GM18508 (cell line): ENCODE results near the gene MED23.

ENCODE experiments used
- ATAC-seq: cut with Tn5 transposase; IDR thresholded peaks from one replicate; pipeline ENCODE4 v1.9.1; 2021; ENCODE audit warnings: moderate number of reproducible peaks; ENCODE audit not compliant: insufficient read depth, unreplicated experiment

Gene MED23

GRCh38 chr6:131627724-131628682, at the start of gene MED23:
TSS of gene MED23 (minus strand) at chr6:131628242. CDS start at chr6:131628049, 193 bp downstream.
- peak; percentile 87 for ATAC-seq

- no peak for ATAC-seq
These were observed 45.1 kb upstream of the MED23 start for GRCh38 chr6:131673184-131673583.

- ATAC-seq: no peak
These were observed 41.8 kb upstream of the MED23 start for GRCh38 chr6:131669891-131670290.

- no peak for ATAC-seq
These were observed 35.6 kb upstream of the MED23 start for GRCh38 chr6:131663578-131664165.

- ATAC-seq: no peak
These were observed 32.2 kb upstream of the MED23 start for GRCh38 chr6:131660195-131660594.

- no peak for ATAC-seq
These were observed 30.2 kb upstream of the MED23 start for GRCh38 chr6:131658287-131658686.

- ATAC-seq: no peak
These were observed 29.6 kb upstream of the MED23 start for GRCh38 chr6:131657630-131658111.

GRCh38 chr6:131657222-131657621, 29.2 kb upstream of the MED23 start:
- no peak for ATAC-seq

- ATAC-seq: no peak
These were observed 28.6 kb upstream of the MED23 start for GRCh38 chr6:131656667-131657066.

GRCh38 chr6:131655951-131656350, 27.9 kb upstream of the MED23 start:
- no peak for ATAC-seq

GRCh38 chr6:131655387-131655786, 27.3 kb upstream of the MED23 start:
- ATAC-seq: no peak

- ATAC-seq: no peak
These were observed 26.3 kb upstream of the MED23 start for GRCh38 chr6:131654326-131654725.

GRCh38 chr6:131652472-131652871, 24.4 kb upstream of the MED23 start:
- ATAC-seq: no peak

GRCh38 chr6:131651782-131652181, 23.7 kb upstream of the MED23 start:
- no peak for ATAC-seq

- ATAC-seq: no peak
These were observed 18.2 kb upstream of the MED23 start for GRCh38 chr6:131646249-131646670.

GRCh38 chr6:131645846-131646245, 17.8 kb upstream of the MED23 start:
- ATAC-seq: no peak

- ATAC-seq: no peak
These were observed 16.9 kb upstream of the MED23 start for GRCh38 chr6:131644921-131645320.

GRCh38 chr6:131643855-131644460, 15.9 kb upstream of the MED23 start:
- no peak for ATAC-seq

GRCh38 chr6:131642987-131643611, 15.1 kb upstream of the MED23 start:
- ATAC-seq: no peak

GRCh38 chr6:131642565-131642964, 14.5 kb upstream of the MED23 start:
- ATAC-seq: no peak

- ATAC-seq: no peak
These were observed 13.5 kb upstream of the MED23 start for GRCh38 chr6:131641554-131641953.
